Measurements from ENCODE around the gene SLX4IP.

- no peak for TF ChIP-seq POLR2AphosphoS5 (IDR thresholded peaks at IDR 0.05; ENCODE audit: low read depth)
- peak; percentile 65 for TF ChIP-seq CTCF (IDR thresholded peaks at IDR 0.05; ENCODE audit: insufficient read depth, low read length)
- no peak for TF ChIP-seq SPI1 (IDR thresholded peaks at IDR 0.05; ENCODE audit: borderline replicate concordance, low read depth)
These were observed 118.3 kb downstream of the SLX4IP start for GRCh38 chr20:10553326-10553984.
